Neural crest cell (in vitro differentiated cells): Measurements from ENCODE around the gene OR10P1. TPM values are rescaled to one million over a fixed set of nuclear protein-coding genes. Genes with fewer than 3 reads are reported as not detected.

Experiments used
- DNase-seq: peaks from one replicate; pipeline ENCODE4 v3.0.0; 2021; ENCODE audit warnings: low read depth, mixed read lengths, low spot score
- H3K27ac Mint-ChIP-seq: one replicate; pipeline ENCODE4 v1.8.0; 2021; ENCODE audit warnings: mild to moderate bottlenecking, mixed read lengths; ENCODE audit not compliant: unreplicated experiment
- H3K27me3 Mint-ChIP-seq: 2 replicates; pipeline ENCODE4 v1.8.0; 2021; ENCODE audit warnings: low read depth, mild to moderate bottlenecking, mixed read lengths
- H3K36me3 Mint-ChIP-seq: 2 replicates; pipeline ENCODE4 v1.8.0; 2021; ENCODE audit warnings: low read depth, mild to moderate bottlenecking, mixed read lengths
- H3K4me1 Mint-ChIP-seq: 2 replicates; pipeline ENCODE4 v1.8.0; 2021; ENCODE audit warnings: mixed read lengths
- H3K4me3 Mint-ChIP-seq: one replicate; pipeline ENCODE4 v1.8.0; 2021; ENCODE audit warnings: mild to moderate bottlenecking, mixed read lengths
- H3K9me3 Mint-ChIP-seq: 2 replicates; pipeline ENCODE4 v1.8.0; 2021; ENCODE audit warnings: mixed read lengths
- CTCF ChIP-seq: fragments of 200-600 bp; sonication (generic); conservative IDR thresholded peaks from 2 replicates; pipeline ENCODE4 v1.5.0; 2021; ENCODE audit warnings: antibody characterized with exemption, mild to moderate bottlenecking
- total RNA-seq: library from RNA; stranded (reverse); gene quantifications from 2 replicates; pipeline ENCODE4 v1.2.1, GENCODE V29; 2021

The OR10P1 gene
- total RNA-seq, 1 donor from 2014 or later, result not detected

GRCh38 chr12:55652352-55652751 is 15.7 kb downstream of the OR10P1 start:
- Mint-ChIP-seq H3K4me1 (no peaks in the 10 kb centered on the region), H3K4me3 (no peak overlapping the region), H3K36me3 (peaks cover 2% of the 10 kb centered on the region), H3K27ac (no peak overlapping the region), H3K27me3 (peaks cover 6% of the 10 kb centered on the region), H3K9me3 (peaks cover 11% of the 10 kb centered on the region)
- DNase-seq, result no peak
- TF ChIP-seq CTCF, result no peak

GRCh38 chr12:55653031-55653430 is 16.3 kb downstream of the OR10P1 start:
- Mint-ChIP-seq H3K27me3 (peaks cover 6% of the 10 kb centered on the region), H3K27ac (no peak overlapping the region), H3K9me3 (peaks cover 11% of the 10 kb centered on the region), H3K4me1 (no peaks in the 10 kb centered on the region), H3K4me3 (no peak overlapping the region), H3K36me3 (peaks cover 2% of the 10 kb centered on the region)
- TF ChIP-seq CTCF, result no peak
- no peak for DNase-seq

- H3K36me3 Mint-ChIP-seq, result peaks cover under 1% of the 10 kb centered on the region
- H3K4me3 Mint-ChIP-seq, result no peak overlapping the region
- H3K9me3 Mint-ChIP-seq, result peaks cover 6% of the 10 kb centered on the region
- no peak overlapping the region for H3K27ac Mint-ChIP-seq
- no peak for DNase-seq
- H3K27me3 Mint-ChIP-seq, result peaks cover 10% of the 10 kb centered on the region
- TF ChIP-seq CTCF, result no peak
- no peaks in the 10 kb centered on the region for H3K4me1 Mint-ChIP-seq
Observed at GRCh38 chr12:55654511-55655214, 18.0 kb downstream of the OR10P1 start.

GRCh38 chr12:55657212-55657611 is 20.5 kb downstream of the OR10P1 start:
- Mint-ChIP-seq H3K27ac (no peak overlapping the region), H3K4me1 (no peaks in the 10 kb centered on the region), H3K27me3 (peaks cover 8% of the 10 kb centered on the region), H3K9me3 (no peaks in the 10 kb centered on the region), H3K4me3 (no peak overlapping the region), H3K36me3 (no peaks in the 10 kb centered on the region)
- DNase-seq, result no peak
- TF ChIP-seq CTCF, result no peak

GRCh38 chr12:55658212-55658611 is 21.5 kb downstream of the OR10P1 start:
- Mint-ChIP-seq H3K9me3 (no peaks in the 10 kb centered on the region), H3K27me3 (peaks cover 8% of the 10 kb centered on the region), H3K27ac (no peak overlapping the region), H3K36me3 (no peaks in the 10 kb centered on the region), H3K4me1 (no peaks in the 10 kb centered on the region), H3K4me3 (no peak overlapping the region)
- no peak for DNase-seq
- no peak for TF ChIP-seq CTCF
